MCF 10A (cell line): ENCODE measurements around the gene ADAM22. TPM values are rescaled to one million over a fixed set of nuclear protein-coding genes. Genes with fewer than 3 reads are reported as not detected.

Experiments used
- BruUV-seq: library from RNA; stranded (reverse); fragments of 400-500 nt; replicated peaks from 2 replicates; lab custom pipeline; 2021; lab: Mats Ljungman, UMichigan
- CTCF ChIA-PET: fragments of 300-600 bp; sonication (Branson Sonifier 250); formaldehyde crosslinking; extraction: SDS; loops from one replicate; lab custom pipeline; 2021; ENCODE audit warnings: antibody characterized with exemption, inconsistent platforms; lab: Yijun Ruan, JAX
- POLR2A ChIA-PET: fragments of 300-600, 350-650 bp; sonication (Branson Sonifier 250); formaldehyde crosslinking; extraction: SDS; loops from one replicate; lab custom pipeline; 2020; ENCODE audit warnings: antibody characterized with exemption, inconsistent platforms; lab: Yijun Ruan, JAX
- DNase-seq: peaks from one replicate; pipeline ENCODE4 v3.0.0-alpha.2; 2018; ENCODE audit not compliant: unreplicated experiment
- H3K27ac Mint-ChIP-seq: one replicate; pipeline ENCODE4 v1.8.0; 2022; ENCODE audit warnings: mild to moderate bottlenecking, low read depth, mixed read lengths; ENCODE audit not compliant: unreplicated experiment
- H3K27me3 Mint-ChIP-seq: one replicate; pipeline ENCODE4 v1.8.0; 2022; ENCODE audit warnings: mixed read lengths; ENCODE audit not compliant: insufficient read depth, unreplicated experiment
- H3K36me3 Mint-ChIP-seq: one replicate; pipeline ENCODE4 v1.8.0; 2022; ENCODE audit warnings: mild to moderate bottlenecking, moderate library complexity, mixed read lengths; ENCODE audit not compliant: insufficient read depth, unreplicated experiment
- H3K4me1 Mint-ChIP-seq: one replicate; pipeline ENCODE4 v1.8.0; 2022; ENCODE audit warnings: mixed read lengths; ENCODE audit not compliant: insufficient read depth, unreplicated experiment
- H3K4me3 Mint-ChIP-seq: one replicate; pipeline ENCODE4 v1.8.0; 2022; ENCODE audit warnings: mild to moderate bottlenecking, moderate library complexity, mixed read lengths; ENCODE audit not compliant: unreplicated experiment
- H3K9me3 Mint-ChIP-seq: one replicate; pipeline ENCODE4 v1.8.0; 2022; ENCODE audit warnings: mixed read lengths; ENCODE audit not compliant: unreplicated experiment
- CTCF ChIP-seq: fragments of 200-600 bp; IDR thresholded peaks from one replicate; pipeline ENCODE4 v1.8.0; 2022; ENCODE audit warnings: antibody characterized with exemption, mild to moderate bottlenecking; ENCODE audit not compliant: unreplicated experiment
- intact Hi-C: fragments of 100-400 bp; cut with micrococcal nuclease; formaldehyde crosslinking; loops from 2 replicates; pipeline ENCODE4 v1.14.1; 2022
- total RNA-seq: library from RNA; stranded (reverse); gene quantifications from 2 replicates; pipeline ENCODE4 v1.2.3, GENCODE V29; 2022

The ADAM22 gene
- total RNA-seq, 1 experiment from 2014 or later, result not detected

GRCh38 chr7:88073626-88074025, 139.6 kb downstream of the ADAM22 start:
- no peaks in the 10 kb centered on the region for H3K4me1 Mint-ChIP-seq
- intact Hi-C loops, result no loop called here
- peaks cover 47% of the 10 kb centered on the region for H3K27me3 Mint-ChIP-seq
- DNase-seq, result no peak
- TF ChIP-seq CTCF, result no peak
- no peak overlapping the region for H3K4me3 Mint-ChIP-seq
- ChIA-PET POLR2A (no interaction called here), CTCF (no interaction called here)
- BruUV-seq, result no TSS peak
- no peaks in the 10 kb centered on the region for H3K9me3 Mint-ChIP-seq
- H3K36me3 Mint-ChIP-seq, result no peaks in the 10 kb centered on the region
- H3K27ac Mint-ChIP-seq, result no peak overlapping the region

DNA sequence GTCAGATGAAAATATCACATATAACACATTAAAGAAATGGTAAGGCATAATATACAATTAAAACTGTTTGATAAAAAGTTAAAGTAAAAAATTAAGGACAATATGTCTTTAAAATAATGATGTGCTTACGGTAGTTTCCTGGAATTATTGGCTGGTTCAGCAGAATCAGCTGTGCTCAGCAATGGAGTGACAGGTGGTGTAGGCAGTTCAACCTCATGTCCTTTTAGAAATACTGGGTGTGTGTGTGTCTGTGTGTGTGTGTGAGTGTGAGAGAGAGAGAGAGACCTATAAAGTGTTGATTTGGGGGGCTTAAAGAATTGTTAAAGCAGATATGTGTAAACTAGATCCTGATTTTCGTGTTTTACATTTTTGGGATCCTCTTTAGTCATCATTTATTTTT, 141.2 kb downstream of the ADAM22 start:
- intact Hi-C loops, result no loop called here

GRCh38 chr7:88083883-88084282, 149.8 kb downstream of the ADAM22 start:
- H3K27me3 Mint-ChIP-seq, result peaks cover 65% of the 10 kb centered on the region
- intact Hi-C loops, result no loop called here
- no TSS peak for BruUV-seq
- no peak overlapping the region for H3K4me3 Mint-ChIP-seq
- no peak for TF ChIP-seq CTCF
- CTCF ChIA-PET, result no interaction called here
- H3K36me3 Mint-ChIP-seq, result no peaks in the 10 kb centered on the region
- no peaks in the 10 kb centered on the region for H3K4me1 Mint-ChIP-seq
- POLR2A ChIA-PET, result no interaction called here
- no peaks in the 10 kb centered on the region for H3K9me3 Mint-ChIP-seq
- no peak overlapping the region for H3K27ac Mint-ChIP-seq
- DNase-seq, result no peak

More for the DNA sequence above, 141.2 kb downstream of the ADAM22 start:
- no peaks in the 10 kb centered on the region for H3K36me3 Mint-ChIP-seq
- POLR2A ChIA-PET, result no interaction called here
- no peak for DNase-seq
- H3K4me3 Mint-ChIP-seq, result no peak overlapping the region
- H3K4me1 Mint-ChIP-seq, result no peaks in the 10 kb centered on the region
- CTCF ChIA-PET, result no interaction called here
- no peaks in the 10 kb centered on the region for H3K9me3 Mint-ChIP-seq
- no TSS peak for BruUV-seq
- TF ChIP-seq CTCF, result no peak
- H3K27me3 Mint-ChIP-seq, result peaks cover 43% of the 10 kb centered on the region
- no peak overlapping the region for H3K27ac Mint-ChIP-seq

- CTCF ChIA-PET, result interaction anchor here (1.1 kb wide), 1 partner anchor 22 kb away, joined by 4 read pairs; no protein-coding TSS in a partner anchor
- TF ChIP-seq CTCF, result no peak
- intact Hi-C loops, result no loop called here
- no peaks in the 10 kb centered on the region for H3K36me3 Mint-ChIP-seq
- no TSS peak for BruUV-seq
- DNase-seq, result no peak
- H3K4me3 Mint-ChIP-seq, result no peak overlapping the region
- H3K27me3 Mint-ChIP-seq, result peaks cover 99% of the 10 kb centered on the region
- no peak overlapping the region for H3K27ac Mint-ChIP-seq
- H3K9me3 Mint-ChIP-seq, result no peaks in the 10 kb centered on the region
- POLR2A ChIA-PET, result interaction anchor here (0.7 kb wide), 1 partner anchor 33 kb away, joined by 3 read pairs; no protein-coding TSS in a partner anchor
- H3K4me1 Mint-ChIP-seq, result no peaks in the 10 kb centered on the region
These were observed 155.5 kb downstream of the ADAM22 start for GRCh38 chr7:88089561-88089960.
